GM21447 (cell line): ENCODE results near the gene INO80.

Experiments used
- ATAC-seq: cut with Tn5 transposase; IDR thresholded peaks from one replicate; pipeline ENCODE4 v1.9.1; 2021; ENCODE audit not compliant: unreplicated experiment

INO80 gene

DNA sequence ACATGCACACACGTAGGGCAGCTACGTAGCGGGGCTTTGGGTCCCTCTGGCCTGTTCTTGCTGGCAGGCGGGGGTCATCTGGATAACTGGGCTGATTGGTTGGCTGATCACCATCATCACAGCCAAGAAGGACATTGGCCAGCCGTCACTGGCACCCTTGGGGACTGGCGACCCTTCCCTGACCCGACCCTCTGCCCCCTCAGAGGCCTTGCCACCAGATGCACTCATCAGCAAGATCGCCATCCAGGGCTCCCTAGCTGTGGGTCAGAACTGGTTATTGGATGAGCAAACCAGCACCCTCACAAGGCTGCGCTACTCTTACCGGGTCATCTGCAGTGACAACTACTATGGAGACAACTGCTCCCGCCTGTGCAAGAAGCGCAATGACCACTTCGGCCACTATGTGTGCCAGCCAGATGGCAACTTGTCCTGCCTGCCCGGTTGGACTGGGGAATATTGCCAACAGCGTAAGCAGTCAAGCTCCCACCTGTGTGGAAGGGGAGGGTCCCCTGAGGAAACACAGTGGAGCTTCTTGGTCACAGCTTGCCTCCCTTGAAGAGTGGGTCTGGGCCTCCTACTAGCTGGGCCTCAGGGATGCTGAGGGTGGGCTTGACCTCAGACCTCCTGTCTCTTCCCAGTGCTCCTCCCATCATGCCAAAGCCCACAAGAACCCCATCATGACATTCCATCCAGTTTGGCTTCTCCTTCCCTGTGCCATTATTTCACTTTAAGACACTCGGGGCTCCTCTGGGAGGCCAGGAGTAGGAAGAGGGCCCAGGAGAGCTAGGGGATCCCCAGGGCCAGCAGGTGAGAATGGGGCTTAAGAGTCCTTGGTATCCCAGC lies 184.6 kb downstream of the INO80 start:
- ATAC-seq: no peak

DNA sequence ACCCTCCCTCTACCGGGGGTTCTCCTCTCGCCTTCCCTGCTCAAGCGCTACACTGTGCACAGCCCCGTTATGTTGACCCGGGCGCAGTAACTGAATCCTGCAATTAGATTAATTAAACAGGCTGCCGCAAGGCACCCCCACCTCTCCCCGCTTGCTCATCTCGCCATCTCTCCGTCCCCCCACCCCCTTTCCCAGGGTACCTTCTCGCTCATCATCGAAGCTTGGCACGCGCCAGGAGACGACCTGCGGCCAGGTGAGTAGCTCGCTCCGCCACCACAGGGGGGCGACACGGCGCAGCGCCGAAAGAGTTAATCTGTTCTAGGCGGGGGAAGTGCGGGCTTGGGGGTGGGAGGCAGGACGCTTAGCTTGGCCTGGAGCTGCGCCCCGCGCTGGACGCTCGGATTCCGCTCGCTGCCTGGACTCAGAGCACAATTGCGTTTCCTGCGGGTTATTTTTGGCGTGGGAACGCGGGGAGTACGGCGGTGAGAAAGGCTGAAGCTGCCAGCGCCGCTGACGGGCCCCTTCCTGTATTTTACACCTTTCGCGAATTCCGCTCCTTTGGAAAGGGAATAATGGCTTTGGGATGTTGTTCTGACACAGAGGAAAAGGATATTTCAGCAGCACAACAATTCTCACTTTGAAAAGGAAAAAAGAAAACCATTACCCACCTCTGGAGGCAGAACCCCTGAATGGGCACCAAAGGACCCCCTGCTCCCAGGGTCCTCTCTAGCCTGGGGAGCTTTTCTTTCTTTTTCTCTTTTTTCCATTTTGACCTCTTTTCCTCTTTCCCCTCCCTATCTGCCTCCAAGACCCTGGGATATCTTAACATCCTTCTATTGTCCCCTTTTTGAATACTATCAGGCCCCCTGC lies 185.4 kb downstream of the INO80 start:
- ATAC-seq: no peak

DNA sequence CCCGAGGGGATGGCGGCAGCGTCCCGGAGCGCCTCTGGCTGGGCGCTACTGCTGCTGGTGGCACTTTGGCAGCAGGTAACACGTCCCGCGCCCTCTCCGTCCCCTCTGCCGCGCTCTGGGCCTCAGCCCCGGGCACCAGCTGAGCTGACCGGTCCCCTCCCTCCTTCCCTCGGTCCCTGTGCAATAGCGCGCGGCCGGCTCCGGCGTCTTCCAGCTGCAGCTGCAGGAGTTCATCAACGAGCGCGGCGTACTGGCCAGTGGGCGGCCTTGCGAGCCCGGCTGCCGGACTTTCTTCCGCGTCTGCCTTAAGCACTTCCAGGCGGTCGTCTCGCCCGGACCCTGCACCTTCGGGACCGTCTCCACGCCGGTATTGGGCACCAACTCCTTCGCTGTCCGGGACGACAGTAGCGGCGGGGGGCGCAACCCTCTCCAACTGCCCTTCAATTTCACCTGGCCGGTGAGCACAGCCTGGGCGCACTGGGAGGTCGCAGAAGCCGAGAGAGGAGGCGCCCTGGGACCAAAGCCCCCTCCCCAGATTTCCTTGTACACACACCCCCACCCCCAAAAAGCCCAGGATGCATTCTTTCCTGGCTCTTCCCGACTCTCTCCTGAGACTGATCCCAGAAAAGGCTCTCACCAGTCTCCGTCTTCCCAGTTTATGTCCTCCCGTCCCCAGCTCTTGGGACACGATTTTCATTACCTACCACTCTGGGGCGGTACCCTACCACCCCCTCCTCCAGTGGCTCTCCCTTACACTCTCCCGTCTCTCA lies 186.2 kb downstream of the INO80 start:
- ATAC-seq: no peak
